Left hindlimb (tissue), 1 donor: ENCODE data around the gene PDGFA.

Source experiments
- DNase-seq: peaks from one replicate; pipeline ENCODE4 v3.0.0-alpha.2; 2018

The PDGFA gene

DNA sequence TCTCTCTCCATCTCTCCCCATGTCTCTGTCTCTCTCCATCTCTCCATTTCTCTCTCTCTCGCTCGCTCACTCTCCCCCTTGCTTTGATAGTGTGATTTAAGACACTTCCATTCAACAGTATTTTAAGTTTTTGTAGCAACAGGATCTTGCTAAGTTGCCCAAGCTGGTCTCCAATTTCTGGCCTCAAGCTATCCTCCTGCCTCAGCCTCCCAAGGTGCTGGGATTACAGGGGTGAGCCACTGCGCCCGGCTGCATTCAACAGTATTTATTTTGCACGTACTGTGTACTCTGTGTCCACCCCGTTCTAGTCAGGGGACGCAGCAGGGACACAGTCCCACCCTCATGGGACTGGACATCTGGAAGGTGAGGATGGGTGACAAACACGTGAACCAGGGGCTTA, 14.4 kb upstream of the PDGFA start:
- no peak for DNase-seq

DNA sequence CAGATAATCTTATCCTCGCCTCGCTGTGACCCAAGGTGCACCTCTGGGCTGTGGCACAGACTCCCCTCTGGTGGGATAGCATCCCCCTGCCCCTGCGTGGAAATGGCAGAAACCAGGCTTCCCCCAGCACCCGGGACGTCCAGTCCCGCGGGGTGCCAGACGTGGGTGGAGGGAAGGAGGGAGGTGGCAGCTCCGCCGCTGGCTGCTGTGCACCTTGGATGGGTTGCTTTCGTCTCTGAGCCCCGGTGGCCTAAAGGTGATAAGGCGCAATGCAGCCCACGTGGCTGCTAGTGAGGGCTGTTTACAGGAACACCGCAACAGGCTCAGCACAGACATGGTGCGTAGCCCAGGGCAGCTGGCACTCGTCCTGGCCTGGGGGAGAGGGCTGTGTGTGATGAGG, 13.6 kb upstream of the PDGFA start:
- no peak for DNase-seq

DNA sequence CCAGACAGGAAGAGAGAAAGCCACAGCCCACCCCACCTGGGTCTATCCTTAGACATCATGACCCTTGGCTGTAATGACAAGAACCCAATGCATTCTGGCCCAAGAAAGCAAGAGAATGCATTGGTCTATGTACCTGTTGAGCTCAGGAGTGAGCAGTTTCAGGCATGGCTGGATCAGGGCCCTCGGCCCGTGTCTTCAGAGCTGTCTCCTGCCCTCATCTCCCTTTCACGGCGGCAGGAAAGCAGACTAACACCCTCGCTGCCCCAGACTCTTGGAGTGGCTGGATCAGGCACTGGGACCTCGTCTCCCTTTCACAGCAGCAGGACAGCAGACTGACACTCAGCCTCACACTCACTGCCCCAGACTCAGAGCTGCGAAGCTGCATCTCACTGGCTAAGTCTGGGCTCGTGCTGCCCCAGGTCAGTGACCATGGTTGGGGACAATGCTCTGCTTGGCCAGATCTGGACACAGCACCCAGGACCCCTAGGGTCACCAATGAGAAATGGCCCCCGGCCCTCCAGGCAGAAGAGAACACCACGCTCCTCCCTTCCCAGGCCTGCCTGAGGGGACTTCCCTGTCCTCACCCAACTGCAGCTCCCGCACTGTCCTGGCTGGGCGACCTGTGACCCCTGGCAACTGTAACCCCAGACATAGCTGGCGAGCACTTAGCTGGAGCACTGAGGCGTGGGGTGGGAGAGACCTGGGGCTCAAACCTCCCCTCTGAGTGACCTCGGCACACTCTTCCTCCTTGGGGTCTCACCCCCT, 12.9 kb upstream of the PDGFA start:
- no peak for DNase-seq

DNA sequence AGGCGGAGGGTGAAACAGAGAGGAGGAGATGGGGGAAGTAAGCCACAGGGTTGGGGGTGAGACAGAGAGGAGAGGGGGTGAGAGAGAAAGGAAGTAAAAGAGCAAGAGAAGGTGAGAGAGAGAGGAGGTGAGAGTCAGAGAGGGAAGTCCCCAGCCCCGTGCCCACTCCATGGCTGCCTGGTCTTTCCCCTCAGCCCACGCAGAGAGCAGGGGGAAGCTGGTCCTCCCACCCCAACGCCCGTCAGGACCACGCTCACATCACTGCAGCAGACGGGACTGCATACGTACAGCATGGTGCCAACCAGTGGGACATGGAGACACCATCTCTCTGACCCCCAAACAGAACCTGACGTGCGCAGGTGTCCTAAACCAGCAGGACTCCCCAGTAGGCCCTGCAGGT, 12.1 kb upstream of the PDGFA start:
- DNase-seq, result no peak

DNA sequence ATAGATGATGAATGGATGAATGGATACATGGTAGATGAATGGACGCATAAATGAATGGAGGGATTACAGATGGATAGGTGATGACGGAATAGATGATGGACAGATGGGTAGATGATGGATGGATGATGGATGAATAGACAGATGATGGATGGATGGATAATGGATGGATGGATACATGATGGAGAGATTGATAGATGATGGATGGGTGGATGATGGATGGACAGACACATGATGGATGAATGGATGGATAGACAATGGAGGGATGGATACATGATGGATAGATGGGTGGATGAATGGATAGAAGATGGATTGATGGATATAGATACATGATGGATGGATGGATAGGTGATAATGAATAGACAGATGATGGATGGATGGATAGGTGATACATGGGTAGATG, 8.8 kb upstream of the PDGFA start:
- DNase-seq, result no peak

DNA sequence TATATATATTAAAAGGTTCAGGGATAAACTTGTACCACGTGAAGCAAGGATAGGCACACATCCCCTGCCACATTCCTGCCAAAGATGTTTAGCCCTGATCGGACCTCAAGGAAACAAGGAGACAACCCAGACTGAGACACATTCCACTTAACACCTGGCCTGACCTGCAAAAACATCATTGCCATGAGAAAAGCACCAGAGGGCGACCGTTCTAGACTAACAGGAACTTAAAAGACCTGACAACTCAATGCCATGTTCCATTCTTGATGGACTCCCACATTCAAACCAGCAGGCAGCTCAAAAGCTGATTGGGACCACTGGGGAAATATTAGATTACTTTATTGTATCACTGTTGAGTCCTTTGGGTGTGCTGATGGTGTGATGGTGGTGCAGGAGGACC, 8.1 kb upstream of the PDGFA start:
- DNase-seq, result no peak

DNA sequence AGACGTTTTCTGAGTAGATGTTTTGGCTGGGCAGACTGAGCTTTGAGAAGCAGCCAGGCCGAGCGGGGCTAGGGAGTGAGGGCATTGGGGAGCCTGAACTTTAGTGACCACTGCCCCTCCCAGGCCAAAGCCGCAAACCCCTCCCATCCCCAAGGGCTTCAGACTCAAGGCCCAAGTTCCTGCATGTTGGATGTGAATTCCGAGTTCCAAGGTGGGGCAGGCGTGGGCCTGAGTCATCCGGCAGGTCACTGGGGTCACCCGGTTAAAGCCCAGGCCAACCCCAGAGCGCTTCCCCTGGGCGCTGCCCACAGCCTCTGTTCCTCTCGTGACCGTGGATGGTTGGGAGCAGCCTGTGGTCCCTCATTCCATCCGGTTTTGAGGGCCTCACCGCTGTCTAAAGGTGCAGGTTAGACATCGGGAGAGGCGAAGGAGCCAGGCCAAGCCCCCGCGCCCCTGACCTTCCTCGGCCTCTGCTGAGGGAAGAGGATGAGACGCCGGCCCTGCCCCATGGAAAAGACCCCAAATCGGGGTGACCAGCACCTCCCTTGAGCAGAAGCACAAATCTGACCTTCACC, 6.9 kb upstream of the PDGFA start:
- no peak for DNase-seq

DNA sequence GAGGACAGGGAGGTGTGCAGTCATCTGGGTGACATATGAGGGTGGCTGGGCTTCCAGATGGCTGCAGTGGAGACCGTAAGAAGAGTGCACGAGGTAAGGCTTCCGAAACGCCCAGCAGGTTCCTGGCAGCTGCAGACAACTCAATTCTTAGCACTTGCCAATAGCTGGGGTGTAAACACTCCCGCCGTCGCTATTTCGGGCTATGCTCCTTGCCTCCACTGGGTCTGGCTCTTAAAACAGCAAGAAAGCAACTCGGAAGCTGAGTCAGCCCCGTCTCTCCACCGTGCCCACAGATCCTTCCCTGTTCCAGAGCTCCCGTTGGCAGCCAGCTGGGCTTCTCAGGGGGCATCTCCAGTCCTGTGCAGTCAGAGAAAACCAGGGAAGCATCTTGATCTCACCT, 6.1 kb upstream of the PDGFA start:
- DNase-seq, result no peak

DNA sequence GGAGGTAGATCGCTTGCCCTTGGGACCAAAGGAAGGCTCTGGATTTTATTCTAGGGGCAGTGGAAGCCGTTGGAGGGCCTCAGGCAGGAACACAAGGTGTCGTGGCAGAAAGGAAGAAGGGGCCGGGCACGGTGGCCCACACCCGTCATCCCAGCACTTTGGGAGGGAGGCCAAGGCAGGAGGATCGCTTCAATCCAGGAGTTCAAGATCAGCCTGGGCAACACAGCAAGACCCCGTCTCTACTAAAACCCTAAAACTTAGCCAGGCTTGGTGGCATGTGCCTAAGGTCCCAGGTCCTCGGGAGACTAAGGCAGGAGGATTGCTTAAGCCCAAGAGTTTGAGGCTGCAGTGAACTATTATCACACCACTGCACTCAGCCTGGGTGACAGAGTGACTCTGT, 5.2 kb upstream of the PDGFA start:
- DNase-seq, result no peak

DNA sequence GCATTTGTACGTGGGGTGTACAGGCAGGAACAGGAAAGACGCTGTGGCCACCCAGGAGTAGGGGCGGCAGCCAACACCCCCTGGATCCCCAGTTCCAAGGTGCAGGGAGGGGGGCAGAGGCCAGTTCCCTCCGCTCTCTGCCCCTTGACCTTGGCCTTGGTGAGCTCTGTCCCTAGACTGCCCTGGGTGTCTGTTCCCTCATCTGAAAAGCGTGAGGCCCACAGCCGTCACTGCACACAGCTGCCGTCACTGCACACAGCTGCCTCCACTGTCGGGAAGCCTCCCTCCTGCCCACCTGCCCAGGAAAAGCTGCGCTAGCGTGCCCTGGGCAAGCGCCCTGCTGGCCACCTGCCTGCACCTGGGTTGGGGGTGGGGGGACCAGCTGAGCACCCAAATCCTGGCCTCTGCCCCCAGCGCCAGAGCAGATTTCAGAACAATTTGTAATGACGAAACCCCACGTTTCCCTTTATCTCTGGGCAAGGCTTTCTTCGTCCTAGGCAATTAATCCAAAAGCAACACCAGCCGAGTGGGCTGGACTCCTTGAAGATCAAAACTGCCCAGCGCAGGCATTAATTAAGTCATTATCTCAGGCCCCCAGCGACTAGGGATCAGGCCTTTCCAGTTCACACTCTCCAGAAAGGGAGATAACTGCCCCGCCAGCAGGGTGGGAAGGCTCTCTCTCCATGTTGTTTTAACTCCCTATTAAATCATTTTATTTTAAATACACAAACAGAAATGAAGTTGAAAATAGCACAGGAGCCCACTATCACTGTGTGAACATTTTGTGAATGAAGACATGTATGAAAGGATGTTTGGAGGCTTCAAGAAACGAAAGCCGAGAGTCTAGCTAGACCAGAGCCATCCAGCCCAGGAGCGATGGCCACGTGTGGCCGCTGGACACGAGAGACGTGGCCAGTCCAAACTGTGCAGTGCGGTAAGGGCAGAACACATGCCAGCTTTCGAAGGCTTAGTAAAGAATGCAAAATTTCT, 4.0 kb upstream of the PDGFA start:
- no peak for DNase-seq

DNA sequence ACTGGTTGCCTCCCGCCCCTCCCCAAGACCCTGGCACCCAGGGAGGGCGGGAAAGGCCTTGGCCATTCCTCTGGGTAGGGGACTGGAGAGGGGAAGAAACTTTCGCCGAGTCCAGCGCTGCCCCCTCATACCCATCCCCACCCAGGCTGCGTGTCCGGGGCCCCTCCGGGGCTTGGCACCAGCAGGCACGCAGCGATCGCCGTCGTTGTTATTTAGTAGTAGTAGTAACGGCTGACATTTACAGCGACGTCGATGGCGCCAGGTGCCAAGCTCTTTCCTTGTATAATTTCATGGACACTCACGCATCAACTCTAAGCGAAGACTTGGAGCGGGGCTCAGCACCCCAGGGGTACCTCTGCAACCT, 3.3 kb upstream of the PDGFA start:
- no peak for DNase-seq

DNA sequence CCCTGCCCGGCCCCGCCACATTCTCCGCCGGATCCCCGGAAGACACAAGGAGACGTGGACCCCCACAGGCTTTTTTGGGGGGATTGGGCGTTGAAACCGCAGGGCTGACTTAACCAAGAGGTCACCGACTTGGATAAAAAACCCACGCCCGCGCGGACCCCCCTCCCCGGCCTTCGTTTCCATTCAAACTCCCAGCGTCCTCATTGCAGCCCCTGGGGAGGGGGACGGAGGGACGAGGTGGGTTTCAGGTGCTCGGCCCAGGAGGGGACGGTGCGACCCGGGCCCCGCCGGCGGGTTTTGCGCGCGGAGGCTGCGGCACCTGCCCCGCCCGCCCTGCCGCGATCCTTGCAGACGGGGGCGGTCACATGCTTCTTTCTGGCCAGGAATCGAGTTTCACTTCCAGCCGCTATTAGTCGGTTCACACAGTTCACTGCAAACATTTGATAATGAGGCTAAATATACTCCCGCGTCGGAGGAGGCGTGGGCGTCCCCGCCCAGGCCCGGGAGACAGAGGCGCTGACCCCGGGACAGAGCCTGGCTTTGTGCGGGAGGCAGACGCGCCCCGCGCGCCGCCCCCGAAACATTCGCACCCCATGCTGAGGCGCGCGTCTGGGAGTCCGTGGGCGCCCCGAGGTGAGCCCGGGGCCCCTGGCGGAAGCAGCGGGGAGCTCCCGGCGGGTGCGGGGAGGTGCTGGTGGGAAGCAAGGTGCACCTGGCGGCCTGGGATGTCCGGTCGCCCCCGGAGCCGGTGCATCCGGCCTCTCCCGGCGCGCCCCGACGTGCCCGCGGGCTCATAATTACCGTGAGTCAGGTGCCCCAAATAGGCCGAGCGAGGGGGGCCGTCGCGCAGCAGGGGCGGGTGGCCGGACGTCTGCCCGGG, 2.7 kb upstream of the PDGFA start:
- no peak for DNase-seq

DNA sequence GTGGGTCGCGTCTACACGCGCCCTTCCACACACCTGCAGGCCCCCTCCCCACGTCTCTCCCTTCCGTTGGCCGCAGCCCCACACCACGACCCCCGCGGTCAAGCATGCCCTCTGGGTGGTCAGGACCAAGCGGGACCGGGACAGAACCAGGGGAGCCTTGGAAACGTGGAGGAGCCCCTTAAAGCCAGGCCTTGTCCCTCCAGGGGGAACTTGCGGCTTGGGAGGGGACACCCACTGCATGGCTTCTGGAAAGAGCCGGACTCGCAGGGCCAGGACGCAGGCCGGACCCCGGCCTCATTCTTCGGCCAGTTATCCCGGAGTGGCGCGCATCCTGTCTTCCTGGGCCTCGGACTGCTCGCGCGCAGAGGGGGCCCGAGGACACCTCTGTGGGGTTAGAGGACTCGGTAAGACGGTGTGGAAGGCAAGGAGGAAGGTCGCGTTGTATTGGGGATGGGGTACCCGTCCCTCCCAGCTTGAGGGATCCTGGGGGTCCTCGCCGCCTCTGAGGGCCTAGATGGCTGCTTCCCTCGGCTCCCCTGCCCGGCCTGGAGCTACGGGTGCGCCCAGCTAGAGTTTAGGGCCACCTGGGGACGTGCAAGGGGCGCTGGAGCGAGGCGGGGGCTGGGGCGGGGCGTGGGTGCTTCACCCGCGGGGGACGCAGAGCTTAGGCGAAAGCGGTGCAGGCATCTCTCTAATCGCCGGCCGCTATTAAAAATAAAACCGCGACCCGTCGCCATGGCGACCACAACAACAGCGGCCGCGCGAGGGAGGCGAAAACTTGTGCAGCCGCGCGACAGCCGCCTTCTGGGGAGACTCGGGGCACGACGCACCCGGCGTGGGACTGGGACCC, 1.8 kb upstream of the PDGFA start:
- peak; percentile 71 for DNase-seq

DNA sequence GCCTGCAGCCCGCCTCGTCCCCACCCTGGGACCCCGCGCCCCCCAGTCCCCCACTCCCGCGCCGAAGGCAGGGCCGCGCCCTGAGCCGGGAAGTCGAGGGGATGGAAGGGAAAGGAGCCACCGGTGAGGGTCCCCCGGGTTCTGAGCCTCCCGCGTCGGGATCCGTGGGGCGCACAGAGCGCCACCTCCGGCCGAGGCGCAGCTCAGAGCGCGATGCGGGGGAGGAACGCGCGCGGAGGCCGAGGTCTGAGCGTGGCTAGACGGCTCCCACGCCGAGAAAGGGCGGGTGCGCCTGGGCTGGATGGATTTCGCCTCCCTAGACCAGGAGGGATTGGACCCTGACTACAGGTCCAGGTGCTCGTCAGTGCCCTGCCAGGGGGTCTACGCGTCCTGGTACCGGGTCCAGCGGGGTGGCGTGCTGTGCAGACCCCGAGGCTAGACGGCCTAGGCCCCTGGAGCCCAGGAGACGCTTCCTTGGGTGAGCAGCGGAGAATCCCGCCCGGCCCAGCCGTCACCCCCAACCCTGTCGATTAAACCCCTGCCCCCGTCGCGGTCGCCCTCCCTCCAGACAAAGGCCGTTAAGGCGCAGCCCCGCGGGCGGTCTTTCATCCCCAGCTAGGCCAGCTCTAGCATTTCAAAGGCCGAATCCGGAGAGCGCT, 986 bp upstream of the PDGFA start:
- DNase-seq, result no peak

DNA sequence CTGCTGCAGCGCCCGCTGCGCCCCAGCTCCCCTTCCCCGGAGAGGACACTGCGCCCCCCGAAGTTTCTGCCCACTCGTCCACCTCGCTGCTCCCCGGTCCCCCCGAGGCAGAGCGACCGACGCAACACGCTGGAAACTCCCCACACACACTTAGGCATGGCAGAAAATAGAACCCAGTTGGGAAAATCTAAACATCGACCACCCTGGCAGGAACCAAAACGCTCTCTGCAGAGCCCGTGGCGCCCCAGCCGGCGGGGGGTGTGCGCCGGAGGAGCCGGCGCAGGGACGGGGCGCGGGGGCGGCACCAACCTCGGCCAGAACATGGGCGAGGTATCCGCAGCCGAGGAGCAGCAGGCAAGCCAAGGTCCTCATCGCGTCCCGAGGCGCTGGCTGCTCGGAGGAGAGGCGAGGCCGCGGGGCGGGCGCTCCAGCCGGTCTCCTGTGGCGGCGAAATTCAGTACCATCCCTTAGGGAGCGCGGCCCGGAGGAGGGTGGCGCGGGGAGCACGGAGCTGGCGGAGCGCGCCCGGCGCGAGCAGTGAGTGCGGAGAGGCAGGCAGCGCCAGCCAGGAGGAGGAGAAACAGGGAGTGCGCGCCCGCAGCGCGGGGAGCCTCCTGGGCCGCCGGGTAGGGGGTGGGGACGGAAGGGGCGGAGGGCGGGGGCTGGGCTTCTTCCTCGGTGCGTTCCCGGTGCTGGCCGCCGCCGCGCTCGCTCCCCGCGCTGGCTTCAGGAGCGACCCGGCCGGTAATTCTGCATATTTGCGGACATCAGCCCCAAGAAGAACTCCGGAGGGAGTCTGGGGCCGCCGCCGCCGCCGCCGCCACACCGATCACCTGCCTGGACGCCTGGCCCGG, 789 bp downstream of the PDGFA start:
- DNase-seq, result peak; percentile 83

DNA sequence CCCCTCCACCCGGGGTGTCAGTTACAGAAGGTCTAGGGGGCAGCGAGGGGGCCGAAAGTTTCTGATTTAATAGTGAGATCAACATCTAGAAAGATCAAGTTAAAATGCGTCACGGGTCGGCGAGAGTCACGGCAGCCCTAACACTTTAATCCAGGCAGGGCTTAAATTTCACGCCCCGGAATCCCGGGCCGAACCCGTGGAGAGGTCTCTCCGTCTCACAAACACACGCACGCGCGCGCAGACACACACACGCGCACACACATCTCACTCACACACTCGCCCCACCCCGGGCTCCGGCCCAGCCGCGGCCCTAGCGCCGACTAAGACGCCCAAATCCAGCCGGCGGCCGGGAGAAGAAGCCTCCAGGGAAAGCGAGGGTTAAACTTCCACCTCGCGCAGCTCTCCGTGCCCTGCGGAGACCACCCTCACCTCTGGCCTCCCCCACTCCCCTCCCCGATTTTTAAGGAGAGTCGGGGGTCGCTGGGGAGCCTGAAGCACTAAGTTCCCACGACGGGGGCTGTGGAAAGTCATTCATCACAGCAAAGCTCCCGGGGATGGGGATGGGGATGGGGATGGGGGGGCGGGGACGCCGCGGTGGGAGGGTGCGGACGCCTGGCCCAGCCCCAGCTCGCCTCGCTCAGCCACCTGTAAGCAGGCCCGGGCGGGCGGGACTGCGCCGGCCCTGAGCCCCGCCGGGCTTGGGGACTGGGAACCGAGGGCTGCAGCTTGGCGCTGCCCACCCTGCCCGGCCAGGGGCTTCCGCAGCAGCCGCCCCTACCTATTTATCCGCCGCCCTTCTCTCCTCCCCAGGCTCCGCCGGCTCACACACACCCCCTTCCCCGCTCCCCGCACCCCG, 1.6 kb downstream of the PDGFA start:
- DNase-seq, result peak; percentile 79

DNA sequence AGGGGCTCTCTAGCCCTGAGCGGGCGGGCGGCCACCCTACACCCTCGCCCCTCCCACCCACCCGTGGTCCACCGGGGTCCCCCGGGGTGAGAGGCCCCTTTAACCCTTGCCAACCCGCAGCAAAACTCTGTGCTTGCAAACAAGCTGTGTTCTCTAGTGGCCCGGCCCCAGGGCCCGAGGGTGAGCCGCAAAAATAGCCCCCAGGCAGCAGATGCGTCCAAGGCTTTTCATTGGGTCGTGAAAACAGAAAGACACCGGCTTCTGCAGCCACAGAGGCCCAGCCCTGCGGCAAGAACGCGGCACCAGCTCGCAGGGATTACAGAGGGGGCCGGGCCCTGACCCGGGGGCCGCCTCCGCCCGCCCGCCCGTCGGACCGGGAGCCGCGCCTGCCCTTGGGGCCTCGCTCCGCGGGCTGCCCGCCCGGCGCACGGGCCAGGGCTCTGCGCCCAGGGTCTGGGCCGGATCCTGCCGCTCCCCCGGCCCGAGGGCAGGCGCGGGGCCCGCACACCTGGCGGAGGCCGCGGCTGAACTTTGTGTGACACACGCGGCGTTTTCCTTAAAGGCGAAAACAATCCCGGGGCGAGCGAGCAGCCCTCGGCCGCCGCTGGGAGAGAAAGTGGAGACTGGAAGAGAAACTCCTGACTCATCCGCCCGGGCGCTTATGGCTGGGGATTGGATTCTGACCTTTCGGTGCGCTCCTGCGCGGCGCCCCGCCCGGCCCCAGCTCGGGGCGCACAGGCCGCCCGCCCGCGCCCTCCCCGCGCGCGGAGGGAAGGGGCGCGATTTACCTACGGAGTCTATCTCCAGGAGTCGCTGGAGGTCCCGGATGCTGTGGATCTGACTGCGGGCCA, 2.8 kb downstream of the PDGFA start:
- no peak for DNase-seq

DNA sequence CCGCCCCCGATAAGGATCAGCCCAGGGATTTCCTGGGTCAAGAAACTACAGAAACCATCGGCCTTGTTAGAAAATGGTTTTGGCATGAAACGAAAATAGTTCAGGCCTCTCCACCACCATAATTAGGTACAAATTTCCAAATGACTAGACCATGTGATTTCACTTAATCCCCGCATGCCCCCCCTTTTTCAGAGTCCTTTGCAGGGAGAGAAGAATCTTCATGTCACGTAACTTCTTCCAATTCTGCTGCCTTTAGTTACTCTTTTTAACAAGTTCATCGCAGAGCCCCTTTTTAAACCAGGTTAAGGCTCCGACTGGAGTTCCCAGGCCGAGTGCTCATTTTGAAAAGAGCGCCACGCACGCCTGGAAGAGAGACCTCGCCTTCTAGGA, 3.4 kb downstream of the PDGFA start:
- no peak for DNase-seq
